Endodermal cell (in vitro differentiated cells): ENCODE data around the gene MELTF. TPM values are rescaled to one million over a fixed set of nuclear protein-coding genes. Genes with fewer than 3 reads are reported as not detected.
"Not testable (repeated sequence)": the region's sequence is repeated elsewhere in the genome, so short reads cannot be mapped to it uniquely, and the experiment has no call there.

Experiments
- DNase-seq: peaks from one replicate; pipeline ENCODE4 v3.0.0-alpha.2; 2017
- H3K27ac ChIP-seq: 2 replicates; pipeline ENCODE4 v1.5.1; 2013; ENCODE audit warnings: mild to moderate bottlenecking, low read depth, low read length, moderate library complexity
- H3K27me3 ChIP-seq: 2 replicates; pipeline ENCODE4 v1.6.1; 2013; ENCODE audit warnings: mild to moderate bottlenecking, low read length, moderate library complexity; ENCODE audit not compliant: insufficient read depth, control insufficient read depth, poor library complexity, severe bottlenecking
- H3K36me3 ChIP-seq: 2 replicates; pipeline ENCODE4 v1.7.0; 2013; ENCODE audit warnings: mild to moderate bottlenecking, low read length, moderate library complexity; ENCODE audit not compliant: control insufficient read depth, insufficient read depth
- H3K4me1 ChIP-seq: one replicate; pipeline ENCODE4 v1.7.0; 2013; ENCODE audit warnings: low read length; ENCODE audit not compliant: control insufficient read depth, insufficient read depth
- H3K4me3 ChIP-seq: 2 replicates; pipeline ENCODE4 v1.5.1; 2013; ENCODE audit warnings: mild to moderate bottlenecking, low read length, moderate library complexity
- H3K9ac ChIP-seq: 2 replicates; pipeline ENCODE4 v1.6.1; 2013; ENCODE audit warnings: mild to moderate bottlenecking, low read length, moderate library complexity; ENCODE audit not compliant: poor library complexity, severe bottlenecking; ENCODE audit errors: extremely low read depth
- H3K9me3 ChIP-seq: 2 replicates; pipeline ENCODE4 v1.6.1; 2013; ENCODE audit warnings: mild to moderate bottlenecking, low read length, moderate library complexity; ENCODE audit not compliant: control insufficient read depth
- H3K27ac Mint-ChIP-seq: 2 replicates; pipeline ENCODE4 v1.8.0; 2020; ENCODE audit warnings: mixed read lengths
- H3K27me3 Mint-ChIP-seq: 2 replicates; pipeline ENCODE4 v1.8.0; 2021; ENCODE audit warnings: mild to moderate bottlenecking, mixed read lengths; ENCODE audit not compliant: insufficient read depth
- H3K36me3 Mint-ChIP-seq: 2 replicates; pipeline ENCODE4 v1.8.0; 2020; ENCODE audit warnings: low read depth, mixed read lengths
- H3K4me1 Mint-ChIP-seq: 2 replicates; pipeline ENCODE4 v1.8.0; 2020; ENCODE audit warnings: mixed read lengths
- H3K4me3 Mint-ChIP-seq: 2 replicates; pipeline ENCODE4 v1.8.0; 2020; ENCODE audit warnings: mild to moderate bottlenecking, moderate library complexity, mixed read lengths
- H3K9me3 Mint-ChIP-seq: 2 replicates; pipeline ENCODE4 v1.8.0; 2020; ENCODE audit warnings: mild to moderate bottlenecking, mixed read lengths
- CTCF ChIP-seq: fragments of 200-600 bp; sonication (generic); conservative IDR thresholded peaks from 2 replicates; pipeline ENCODE4 v1.5.0; 2021; ENCODE audit warnings: antibody characterized with exemption, mild to moderate bottlenecking
- WGBS, 2 experiments: methylation state at CpG; one replicate each; pipeline versions ENCODE4 v1.1.5 to v1.1.7; 2013; ENCODE audit warnings: missing lambda C conversion rate in 2 of 2, mixed read lengths in 1 of 2; ENCODE audit not compliant: insufficient coverage in 1 of 2, insufficient read length in 1 of 2; 5-methylcytosine and 5-hydroxymethylcytosine counted together
- total RNA-seq, 2 donors: library from RNA; stranded (reverse); fragmentation: NEBNext Ultra II Directional in 1 of 2; extraction: Animal tissue kit (Norgen Biotek cat#: 25700) in 1 of 2; gene quantifications; 2 replicates in 1 of 2; 3 replicates in 1 of 2; pipeline ENCODE4 v1.2.1, GENCODE V29; 2021

The MELTF gene
- total RNA-seq, 2 donors from 2014 or later: 11.3 to 15.1 TPM

GRCh38 chr3:197064771-197065170 is 35.2 kb upstream of the MELTF start:
- Mint-ChIP-seq H3K4me3 (no peak overlapping the region), H3K4me1 (peaks cover 11% of the 10 kb centered on the region), H3K27ac (no peak overlapping the region), H3K36me3 (peaks cover 37% of the 10 kb centered on the region), H3K9me3 (no peaks in the 10 kb centered on the region), H3K27me3 (no peaks in the 10 kb centered on the region)
- Histone ChIP-seq H3K27me3 (no peaks in the 10 kb centered on the region), H3K9ac (no peak overlapping the region), H3K27ac (no peak overlapping the region), H3K36me3 (peaks cover 50% of the 10 kb centered on the region), H3K9me3 (peaks cover 9% of the 10 kb centered on the region), H3K4me3 (no peak overlapping the region), H3K4me1 (no peaks in the 10 kb centered on the region)
- no peak for TF ChIP-seq CTCF
- no peak for DNase-seq
- 86 to 100% methylated on average over 1 of the region's 1 CpG for WGBS, 2 experiments

GRCh38 chr3:197062446-197062845 is 32.8 kb upstream of the MELTF start:
- H3K4me3 ChIP-seq: no peak overlapping the region
- H3K27ac Mint-ChIP-seq: no peak overlapping the region
- H3K9me3 ChIP-seq: peaks cover 9% of the 10 kb centered on the region
- TF ChIP-seq CTCF: no peak
- peaks cover 58% of the 10 kb centered on the region for H3K36me3 Mint-ChIP-seq
- no peak for DNase-seq
- H3K27me3 Mint-ChIP-seq: no peaks in the 10 kb centered on the region
- no peak overlapping the region for H3K9ac ChIP-seq
- peaks cover 11% of the 10 kb centered on the region for H3K4me1 Mint-ChIP-seq
- H3K9me3 Mint-ChIP-seq: no peaks in the 10 kb centered on the region
- WGBS, 2 experiments: 97% methylated on average over 3 of the region's 4 CpGs; no CpG with 5 or more reads in 1 of the 2 experiments
- no peak overlapping the region for H3K4me3 Mint-ChIP-seq
- peaks cover 71% of the 10 kb centered on the region for H3K36me3 ChIP-seq
- no peaks in the 10 kb centered on the region for H3K4me1 ChIP-seq
- H3K27ac ChIP-seq: no peak overlapping the region
- no peaks in the 10 kb centered on the region for H3K27me3 ChIP-seq

GRCh38 chr3:197051637-197052036 is 22.0 kb upstream of the MELTF start:
- H3K4me3 Mint-ChIP-seq, H3K4me1 ChIP-seq, H3K27me3 Mint-ChIP-seq, H3K9me3 Mint-ChIP-seq, H3K9me3 ChIP-seq, H3K9ac ChIP-seq, H3K27ac ChIP-seq, H3K4me1 Mint-ChIP-seq, H3K4me3 ChIP-seq, DNase-seq, H3K27me3 ChIP-seq, H3K27ac Mint-ChIP-seq: not testable (repeated sequence)
- peaks cover 59% of the 10 kb centered on the region for H3K36me3 Mint-ChIP-seq
- peaks cover 56% of the 10 kb centered on the region for H3K36me3 ChIP-seq
- 99% methylated on average over 6 of the region's 6 CpGs; no CpG with 5 or more reads in 1 of the 2 experiments for WGBS, 2 experiments

GRCh38 chr3:197050511-197050910 is 20.9 kb upstream of the MELTF start:
- Mint-ChIP-seq H3K9me3 (no peaks in the 10 kb centered on the region), H3K27ac (no peak overlapping the region), H3K27me3 (no peaks in the 10 kb centered on the region), H3K4me3 (no peak overlapping the region), H3K4me1 (no peaks in the 10 kb centered on the region), H3K36me3 (peaks cover 63% of the 10 kb centered on the region)
- no peak for DNase-seq
- TF ChIP-seq CTCF: no peak
- Histone ChIP-seq H3K27ac (no peak overlapping the region), H3K9me3 (no peaks in the 10 kb centered on the region), H3K27me3 (no peaks in the 10 kb centered on the region), H3K4me3 (no peak overlapping the region), H3K9ac (no peak overlapping the region), H3K4me1 (no peaks in the 10 kb centered on the region), H3K36me3 (peaks cover 55% of the 10 kb centered on the region)
- 100% methylated on average over 1 of the region's 2 CpGs for WGBS, 2 experiments
